HG03139 (cell line): Measurements from ENCODE around the gene TRAK1.

Experiments
- ATAC-seq: cut with Tn5 transposase; IDR thresholded peaks from one replicate; pipeline ENCODE4 v1.9.1; 2021; ENCODE audit not compliant: unreplicated experiment

The TRAK1 gene

GRCh38 chr3:42122261-42123011 is 31.3 kb downstream of the TRAK1 start:
- no peak for ATAC-seq

- no peak for ATAC-seq
Measured at GRCh38 chr3:42123012-42123581, 31.9 kb downstream of the TRAK1 start.

- no peak for ATAC-seq
Measured at GRCh38 chr3:42123824-42124658, 32.9 kb downstream of the TRAK1 start.

GRCh38 chr3:42127226-42127625 is 36.1 kb downstream of the TRAK1 start:
- ATAC-seq, result no peak

- no peak for ATAC-seq
Measured at GRCh38 chr3:42128526-42128925, 37.4 kb downstream of the TRAK1 start.

GRCh38 chr3:42129014-42129953 is 38.1 kb downstream of the TRAK1 start:
- no peak for ATAC-seq

- ATAC-seq, result no peak
Measured at GRCh38 chr3:42130007-42130328, 38.8 kb downstream of the TRAK1 start.

GRCh38 chr3:42130329-42131070 is 39.3 kb downstream of the TRAK1 start:
- no peak for ATAC-seq

GRCh38 chr3:42133500-42134298 is 42.5 kb downstream of the TRAK1 start:
- no peak for ATAC-seq

GRCh38 chr3:42134867-42135464 is 43.8 kb downstream of the TRAK1 start:
- ATAC-seq, result no peak

- no peak for ATAC-seq
Measured at GRCh38 chr3:42139621-42140453, 48.7 kb downstream of the TRAK1 start.

- no peak for ATAC-seq
Measured at GRCh38 chr3:42140665-42141203, 49.6 kb downstream of the TRAK1 start.

- ATAC-seq, result no peak
Measured at GRCh38 chr3:42143440-42143839, 52.3 kb downstream of the TRAK1 start.

GRCh38 chr3:42144209-42144608 is 53.1 kb downstream of the TRAK1 start:
- no peak for ATAC-seq

GRCh38 chr3:42148086-42148848 is 57.1 kb downstream of the TRAK1 start:
- no peak for ATAC-seq

GRCh38 chr3:42148982-42149432 is 57.9 kb downstream of the TRAK1 start:
- no peak for ATAC-seq

- ATAC-seq, result no peak
Measured at GRCh38 chr3:42149532-42149931, 58.4 kb downstream of the TRAK1 start.
